ENCODE results near the gene RXFP3. TPM values are rescaled to one million over a fixed set of nuclear protein-coding genes. Genes with fewer than 3 reads are reported as not detected.
"Not testable (repeated sequence)": the region's sequence is repeated elsewhere in the genome, so short reads cannot be mapped to it uniquely, and the experiment has no call there.

The RXFP3 gene
- total and polyA plus RNA-seq, 5 donors = not detected

DNA sequence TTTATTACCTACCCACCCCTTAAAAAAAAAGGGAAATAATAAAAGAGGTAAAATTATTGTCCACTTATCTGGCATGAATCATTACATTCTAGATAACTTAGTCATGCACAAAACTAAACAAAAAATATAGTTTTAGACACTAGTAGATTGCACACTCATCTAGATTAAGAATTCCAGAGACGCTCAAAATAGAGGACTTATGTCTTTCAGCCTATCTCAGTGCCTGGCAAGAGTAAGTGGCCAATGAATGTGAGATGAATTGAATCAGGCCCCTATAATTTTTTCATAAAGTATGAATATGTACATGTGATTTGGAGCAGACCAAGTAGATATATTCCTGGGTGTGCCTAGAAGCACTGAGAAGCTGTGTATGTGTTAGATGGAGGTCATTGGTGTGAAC, 2.0 kb upstream of the RXFP3 start:
- ATAC-seq (no peak), DNase-seq (no peak)
- no peaks in the 10 kb centered on the region for H3K4me1 ChIP-seq (ENCODE audit: control insufficient read depth, insufficient read depth, low read length)
- no peaks in the 10 kb centered on the region for H3K27me3 ChIP-seq (ENCODE audit: control insufficient read depth, insufficient read depth)
- H3K4me3 ChIP-seq (ENCODE audit: low read length) = no peak overlapping the region
- no peaks in the 10 kb centered on the region for H3K9me3 ChIP-seq (ENCODE audit: control insufficient read depth, low read length)
- intact Hi-C loops (cut with DNase I) = loop anchor here in 1 of 4 donors (10.0 kb wide), 2 partner anchors 469 to 499 kb away; no protein-coding TSS in a partner anchor
- no peak overlapping the region for H3K27ac ChIP-seq (ENCODE audit: low read length)
- 81% methylated on average over 1 of the region's 1 CpG for WGBS

DNA sequence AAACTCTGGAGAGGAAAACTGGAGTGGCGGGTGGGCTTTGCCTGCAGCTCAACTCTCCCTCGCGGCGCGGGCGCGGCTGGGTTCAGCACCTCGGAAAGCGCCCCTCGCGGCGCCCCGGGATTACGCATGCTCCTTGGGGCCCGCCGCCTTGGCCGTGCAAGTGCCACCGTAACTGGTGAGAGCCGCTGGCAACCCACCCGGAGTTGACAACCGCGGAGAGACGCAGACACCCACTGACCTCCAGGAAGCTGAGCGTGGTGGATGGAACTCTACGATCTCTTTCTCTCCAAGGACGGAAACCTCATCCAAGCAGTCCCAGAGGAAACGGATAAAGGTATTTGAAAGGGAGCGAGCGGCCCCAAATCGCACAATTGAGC, 194 bp upstream of the RXFP3 start:
- intact Hi-C loops (cut with DNase I) = loop anchor here in 1 of 4 donors (10.0 kb wide), 2 partner anchors 471 to 501 kb away; no protein-coding TSS in a partner anchor
- Histone ChIP-seq H3K4me3 (ENCODE audit: low read length) (peak overlapping the region; percentile 4), H3K27me3 (ENCODE audit: control insufficient read depth, insufficient read depth) (no peaks in the 10 kb centered on the region), H3K27ac (ENCODE audit: low read length) (no peak overlapping the region), H3K9me3 (ENCODE audit: control insufficient read depth, low read length) (no peaks in the 10 kb centered on the region), H3K4me1 (ENCODE audit: control insufficient read depth, insufficient read depth, low read length) (no peaks in the 10 kb centered on the region)
- ATAC-seq (peak; percentile 89 to 91), DNase-seq (peak; percentile 68 to 87 (median 80))
- WGBS = 2% methylated on average over 30 of the region's 30 CpGs

DNA sequence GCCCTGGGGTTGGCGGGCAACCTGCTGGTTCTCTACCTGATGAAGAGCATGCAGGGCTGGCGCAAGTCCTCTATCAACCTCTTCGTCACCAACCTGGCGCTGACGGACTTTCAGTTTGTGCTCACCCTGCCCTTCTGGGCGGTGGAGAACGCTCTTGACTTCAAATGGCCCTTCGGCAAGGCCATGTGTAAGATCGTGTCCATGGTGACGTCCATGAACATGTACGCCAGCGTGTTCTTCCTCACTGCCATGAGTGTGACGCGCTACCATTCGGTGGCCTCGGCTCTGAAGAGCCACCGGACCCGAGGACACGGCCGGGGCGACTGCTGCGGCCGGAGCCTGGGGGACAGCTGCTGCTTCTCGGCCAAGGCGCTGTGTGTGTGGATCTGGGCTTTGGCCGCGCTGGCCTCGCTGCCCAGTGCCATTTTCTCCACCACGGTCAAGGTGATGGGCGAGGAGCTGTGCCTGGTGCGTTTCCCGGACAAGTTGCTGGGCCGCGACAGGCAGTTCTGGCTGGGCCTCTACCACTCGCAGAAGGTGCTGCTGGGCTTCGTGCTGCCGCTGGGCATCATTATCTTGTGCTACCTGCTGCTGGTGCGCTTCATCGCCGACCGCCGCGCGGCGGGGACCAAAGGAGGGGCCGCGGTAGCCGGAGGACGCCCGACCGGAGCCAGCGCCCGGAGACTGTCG, 976 bp downstream of the RXFP3 start:
- intact Hi-C loops (cut with DNase I) = loop anchor here in 1 of 4 donors (10.0 kb wide), 2 partner anchors 472 to 502 kb away; no protein-coding TSS in a partner anchor
- Histone ChIP-seq H3K27me3 (ENCODE audit: control insufficient read depth, insufficient read depth) (no peaks in the 10 kb centered on the region), H3K4me1 (ENCODE audit: control insufficient read depth, insufficient read depth, low read length) (no peaks in the 10 kb centered on the region), H3K9me3 (ENCODE audit: control insufficient read depth, low read length) (no peaks in the 10 kb centered on the region), H3K4me3 (ENCODE audit: low read length) (no peak overlapping the region), H3K27ac (ENCODE audit: low read length) (no peak overlapping the region)
- peak in 1 of 3 donors; percentile 57 for DNase-seq
- ATAC-seq = no peak
- 29% methylated on average over 54 of the region's 54 CpGs for WGBS

DNA sequence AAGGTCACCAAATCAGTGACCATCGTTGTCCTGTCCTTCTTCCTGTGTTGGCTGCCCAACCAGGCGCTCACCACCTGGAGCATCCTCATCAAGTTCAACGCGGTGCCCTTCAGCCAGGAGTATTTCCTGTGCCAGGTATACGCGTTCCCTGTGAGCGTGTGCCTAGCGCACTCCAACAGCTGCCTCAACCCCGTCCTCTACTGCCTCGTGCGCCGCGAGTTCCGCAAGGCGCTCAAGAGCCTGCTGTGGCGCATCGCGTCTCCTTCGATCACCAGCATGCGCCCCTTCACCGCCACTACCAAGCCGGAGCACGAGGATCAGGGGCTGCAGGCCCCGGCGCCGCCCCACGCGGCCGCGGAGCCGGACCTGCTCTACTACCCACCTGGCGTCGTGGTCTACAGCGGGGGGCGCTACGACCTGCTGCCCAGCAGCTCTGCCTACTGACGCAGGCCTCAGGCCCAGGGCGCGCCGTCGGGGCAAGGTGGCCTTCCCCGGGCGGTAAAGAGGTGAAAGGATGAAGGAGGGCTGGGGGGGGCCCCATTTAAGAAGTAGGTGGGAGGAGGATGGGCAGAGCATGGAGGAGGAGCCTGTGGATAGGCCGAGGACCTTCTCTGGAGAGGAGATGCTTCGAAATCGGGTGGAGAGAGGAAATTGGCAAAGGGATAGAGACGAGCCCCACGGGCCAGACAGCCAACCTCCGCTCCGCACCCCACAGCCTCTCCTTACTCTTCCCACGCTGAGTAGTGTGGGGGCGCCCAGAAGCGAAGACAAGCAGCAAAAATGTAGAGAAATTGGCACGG, 1.7 kb downstream of the RXFP3 start:
- Histone ChIP-seq H3K27ac (ENCODE audit: low read length) (no peak overlapping the region), H3K9me3 (ENCODE audit: control insufficient read depth, low read length) (no peaks in the 10 kb centered on the region), H3K27me3 (ENCODE audit: control insufficient read depth, insufficient read depth) (no peaks in the 10 kb centered on the region), H3K4me1 (ENCODE audit: control insufficient read depth, insufficient read depth, low read length) (no peaks in the 10 kb centered on the region), H3K4me3 (ENCODE audit: low read length) (no peak overlapping the region)
- ATAC-seq = no peak
- 20% methylated on average over 54 of the region's 54 CpGs for WGBS
- intact Hi-C loops (cut with DNase I) = loop anchor here in 1 of 4 donors (10.0 kb wide), 2 partner anchors 473 to 503 kb away; no protein-coding TSS in a partner anchor
- DNase-seq = peak in 2 of 3 donors; percentile 29 to 30

- 21% methylated on average over 14 of the region's 14 CpGs for WGBS
- DNase-seq (no peak), ATAC-seq (no peak)
- Histone ChIP-seq H3K4me3 (ENCODE audit: low read length) (no peak overlapping the region), H3K27ac (ENCODE audit: low read length) (no peak overlapping the region), H3K4me1 (ENCODE audit: control insufficient read depth, insufficient read depth, low read length) (no peaks in the 10 kb centered on the region), H3K27me3 (ENCODE audit: control insufficient read depth, insufficient read depth) (no peaks in the 10 kb centered on the region), H3K9me3 (ENCODE audit: control insufficient read depth, low read length) (no peaks in the 10 kb centered on the region)
- intact Hi-C loops (cut with DNase I) = loop anchor here in 1 of 4 donors (10.0 kb wide), 2 partner anchors 474 to 504 kb away; no protein-coding TSS in a partner anchor
Measured at GRCh38 chr5:33938507-33938796, 2.3 kb downstream of the RXFP3 start.

GRCh38 chr5:33938881-33939280, 2.7 kb downstream of the RXFP3 start:
- intact Hi-C loops (cut with DNase I) = loop anchor here in 1 of 4 donors (10.0 kb wide), 2 partner anchors 474 to 504 kb away; no protein-coding TSS in a partner anchor
- H3K4me1 ChIP-seq (ENCODE audit: control insufficient read depth, insufficient read depth, low read length) = no peaks in the 10 kb centered on the region
- H3K9me3 ChIP-seq (ENCODE audit: control insufficient read depth, low read length) = no peaks in the 10 kb centered on the region
- H3K4me3 ChIP-seq (ENCODE audit: low read length) = no peak overlapping the region
- DNase-seq = peak in 1 of 3 donors; percentile 28
- H3K27ac ChIP-seq (ENCODE audit: low read length) = no peak overlapping the region
- ATAC-seq = no peak
- no peaks in the 10 kb centered on the region for H3K27me3 ChIP-seq (ENCODE audit: control insufficient read depth, insufficient read depth)
- 20% methylated on average over 15 of the region's 15 CpGs for WGBS

DNA sequence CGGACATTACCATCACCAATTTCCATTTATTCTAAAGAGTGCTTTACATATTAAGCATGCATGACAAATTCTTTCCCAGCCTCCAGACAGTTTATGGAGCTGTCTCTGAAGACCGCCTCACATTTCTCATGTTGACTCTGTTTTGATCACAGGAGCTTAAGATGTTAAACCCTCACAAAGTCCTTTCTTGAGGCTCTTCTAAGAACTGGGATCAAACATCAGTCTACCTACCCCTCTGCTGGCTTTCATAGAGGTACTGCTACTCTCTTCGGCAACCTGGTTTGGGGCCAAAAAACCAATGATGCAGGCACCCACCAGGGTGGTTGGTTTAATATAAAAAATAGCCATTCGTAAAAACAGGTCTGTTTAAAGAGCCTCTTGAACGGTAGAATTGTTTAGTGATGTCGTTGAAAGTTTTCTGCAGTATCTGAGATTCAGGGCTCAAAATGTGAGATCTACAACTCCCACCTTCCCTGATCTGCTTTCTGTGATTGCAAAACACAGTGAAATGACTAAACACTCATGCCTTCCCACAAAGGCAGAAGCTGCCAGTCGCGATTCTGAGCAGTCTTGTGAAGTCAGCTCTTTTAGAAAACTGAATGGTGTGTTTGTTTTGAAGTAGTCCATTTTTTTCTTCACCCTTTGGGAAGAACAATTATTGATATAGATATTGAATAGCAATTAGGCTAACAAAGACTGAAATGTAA, 3.5 kb downstream of the RXFP3 start:
- no peak for DNase-seq
- intact Hi-C loops (cut with DNase I) = loop anchor here in 1 of 4 donors (10.0 kb wide), 2 partner anchors 475 to 505 kb away; no protein-coding TSS in a partner anchor
- Histone ChIP-seq H3K4me1 (ENCODE audit: control insufficient read depth, insufficient read depth, low read length) (no peaks in the 10 kb centered on the region), H3K27ac (ENCODE audit: low read length) (no peak overlapping the region), H3K9me3 (ENCODE audit: control insufficient read depth, low read length) (no peaks in the 10 kb centered on the region), H3K4me3 (ENCODE audit: low read length) (no peak overlapping the region), H3K27me3 (ENCODE audit: control insufficient read depth, insufficient read depth) (no peaks in the 10 kb centered on the region)
- WGBS = 77% methylated on average over 8 of the region's 8 CpGs
- no peak for ATAC-seq

GRCh38 chr5:33941090-33941489, 4.9 kb downstream of the RXFP3 start:
- no peaks in the 10 kb centered on the region for H3K27me3 ChIP-seq (ENCODE audit: control insufficient read depth, insufficient read depth)
- WGBS = 85% methylated on average over 5 of the region's 5 CpGs
- DNase-seq (no peak), ATAC-seq (no peak)
- H3K4me3 ChIP-seq (ENCODE audit: low read length) = no peak overlapping the region
- no peak overlapping the region for H3K27ac ChIP-seq (ENCODE audit: low read length)
- intact Hi-C loops (cut with DNase I) = no loop called here
- no peaks in the 10 kb centered on the region for H3K9me3 ChIP-seq (ENCODE audit: control insufficient read depth, low read length)
- H3K4me1 ChIP-seq (ENCODE audit: control insufficient read depth, insufficient read depth, low read length) = no peaks in the 10 kb centered on the region

- intact Hi-C loops (cut with DNase I) = no loop called here
- no peak overlapping the region for H3K27ac ChIP-seq (ENCODE audit: low read length)
- H3K27me3 ChIP-seq (ENCODE audit: control insufficient read depth, insufficient read depth) = no peaks in the 10 kb centered on the region
- ATAC-seq = no peak
- 82% methylated on average over 12 of the region's 12 CpGs for WGBS
- H3K9me3 ChIP-seq (ENCODE audit: control insufficient read depth, low read length) = no peaks in the 10 kb centered on the region
- no peak overlapping the region for H3K4me3 ChIP-seq (ENCODE audit: low read length)
- H3K4me1 ChIP-seq (ENCODE audit: control insufficient read depth, insufficient read depth, low read length) = no peaks in the 10 kb centered on the region
- DNase-seq = peak in 1 of 3 donors; percentile 28
Measured at GRCh38 chr5:33944543-33945132, 8.5 kb downstream of the RXFP3 start.

DNA sequence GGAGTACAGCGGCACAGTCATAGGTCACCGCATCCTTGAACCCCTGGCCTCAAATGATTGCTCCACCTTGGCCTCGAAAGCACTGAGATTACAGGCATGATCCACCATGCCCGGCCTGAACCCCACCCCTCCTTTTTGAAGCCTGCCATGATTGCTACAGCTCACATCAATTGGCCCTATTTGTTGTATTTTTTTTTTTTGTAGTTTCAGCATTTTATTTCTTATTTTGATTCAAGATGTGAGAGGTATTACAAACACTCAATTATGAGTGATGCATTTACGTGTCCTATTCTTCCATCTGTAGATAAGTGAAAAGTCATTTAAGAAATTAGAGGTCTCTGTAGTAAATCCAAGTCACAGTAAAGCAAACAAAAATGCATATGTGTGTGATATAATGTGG, 16.0 kb downstream of the RXFP3 start:
- H3K9me3 ChIP-seq (ENCODE audit: control insufficient read depth, low read length); intact Hi-C loops (cut with DNase I); H3K27ac ChIP-seq (ENCODE audit: low read length); DNase-seq; H3K27me3 ChIP-seq (ENCODE audit: control insufficient read depth, insufficient read depth); H3K4me3 ChIP-seq (ENCODE audit: low read length); ATAC-seq; H3K4me1 ChIP-seq (ENCODE audit: control insufficient read depth, insufficient read depth, low read length): not testable (repeated sequence)
- 76% methylated on average over 5 of the region's 5 CpGs for WGBS

Data from right cardiac atrium (tissue), 5 donors.